Fibroblast of pulmonary artery (primary cell): ENCODE results near the gene ASPM.
A peak's percentile ranks its signal among the peaks of the same experiment; 100 is the strongest.

Source experiments
- DNase-seq: peaks from one replicate; pipeline ENCODE4 v3.0.0-alpha.2; 2010; ENCODE audit warnings: low read depth
- H3K4me3 ChIP-seq: replicated peaks from 2 replicates; pipeline ENCODE4 v1.5.1; 2011; ENCODE audit warnings: low read depth, mild to moderate bottlenecking, control low read depth, low read length, moderate library complexity
- TF ChIP-seq, protein P1 (sequence below): IDR thresholded peaks from 2 replicates; pipeline ENCODE4 v1.5.1; 2011; ENCODE audit warnings: mild to moderate bottlenecking, control low read depth, low read length, inconsistent platforms; ENCODE audit errors: missing control alignments

Gene ASPM

DNA sequence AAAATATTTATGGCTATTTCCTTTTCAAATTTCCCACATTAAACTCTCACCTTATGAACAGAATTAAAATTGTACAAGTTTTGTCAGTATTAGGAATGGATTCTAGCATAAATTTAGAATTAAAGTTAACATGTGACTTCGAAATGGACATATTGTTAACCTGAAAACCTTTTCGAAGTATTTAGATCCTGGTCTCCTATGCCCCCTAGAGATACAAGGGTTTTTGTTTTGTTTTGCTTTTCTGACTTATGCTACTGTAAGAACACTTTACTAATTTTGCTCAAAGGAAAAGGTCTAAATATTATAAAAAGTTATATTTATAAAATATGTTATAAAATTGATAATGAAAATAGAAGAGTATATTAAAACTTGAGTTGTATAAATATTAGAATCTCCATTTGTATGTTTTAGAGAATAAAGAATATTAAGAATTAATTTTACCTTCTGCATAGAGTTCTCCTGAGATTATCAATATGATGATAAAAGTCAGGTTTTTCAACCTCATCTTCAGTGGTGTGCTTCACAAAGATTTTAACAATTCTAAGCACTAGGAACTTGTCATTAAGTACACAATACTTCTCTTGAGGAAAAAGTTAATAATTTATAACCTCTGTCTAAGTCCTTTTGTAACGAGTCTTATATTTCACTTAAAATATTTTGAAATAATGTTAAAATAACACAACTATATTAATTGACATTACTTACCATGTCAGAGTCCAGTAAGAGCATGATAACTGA lies 79.6 kb downstream of the ASPM start, which contains the start of gene F13B:
Gene F13B, minus strand, starts transcription at position 542 of the 738 bp plus-strand sequence. Its CDS starts 37 bp downstream, at position 505.
- TF ChIP-seq, protein P1, sequence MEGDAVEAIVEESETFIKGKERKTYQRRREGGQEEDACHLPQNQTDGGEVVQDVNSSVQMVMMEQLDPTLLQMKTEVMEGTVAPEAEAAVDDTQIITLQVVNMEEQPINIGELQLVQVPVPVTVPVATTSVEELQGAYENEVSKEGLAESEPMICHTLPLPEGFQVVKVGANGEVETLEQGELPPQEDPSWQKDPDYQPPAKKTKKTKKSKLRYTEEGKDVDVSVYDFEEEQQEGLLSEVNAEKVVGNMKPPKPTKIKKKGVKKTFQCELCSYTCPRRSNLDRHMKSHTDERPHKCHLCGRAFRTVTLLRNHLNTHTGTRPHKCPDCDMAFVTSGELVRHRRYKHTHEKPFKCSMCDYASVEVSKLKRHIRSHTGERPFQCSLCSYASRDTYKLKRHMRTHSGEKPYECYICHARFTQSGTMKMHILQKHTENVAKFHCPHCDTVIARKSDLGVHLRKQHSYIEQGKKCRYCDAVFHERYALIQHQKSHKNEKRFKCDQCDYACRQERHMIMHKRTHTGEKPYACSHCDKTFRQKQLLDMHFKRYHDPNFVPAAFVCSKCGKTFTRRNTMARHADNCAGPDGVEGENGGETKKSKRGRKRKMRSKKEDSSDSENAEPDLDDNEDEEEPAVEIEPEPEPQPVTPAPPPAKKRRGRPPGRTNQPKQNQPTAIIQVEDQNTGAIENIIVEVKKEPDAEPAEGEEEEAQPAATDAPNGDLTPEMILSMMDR: no peak
- DNase-seq: peak; percentile 7

DNA sequence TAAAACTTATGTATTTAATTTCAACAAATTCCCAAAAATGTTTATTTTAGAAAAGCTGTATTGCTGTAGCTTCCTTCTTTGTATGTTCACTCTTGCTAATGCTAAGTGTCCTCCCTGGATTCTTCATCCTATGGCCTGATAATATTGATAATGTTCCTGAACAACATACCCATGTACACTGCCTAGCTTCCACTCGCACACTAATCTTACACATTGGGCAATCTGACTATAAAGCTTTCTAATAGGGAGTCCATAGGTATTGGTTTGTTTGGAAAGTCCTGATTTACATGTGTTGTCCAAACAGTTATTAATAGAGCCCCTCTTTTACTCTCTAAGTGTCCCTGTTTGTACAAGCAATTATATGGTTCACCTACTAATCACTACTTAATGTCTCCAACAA lies 80.2 kb downstream of the ASPM start:
- H3K4me3 ChIP-seq: no peak overlapping the region
- TF ChIP-seq, protein P1: no peak
- DNase-seq: no peak

More for the DNA sequence above, 79.6 kb downstream of the ASPM start, which contains the start of gene F13B:
- no peak within 1 kb of the TSS for H3K4me3 ChIP-seq

DNA sequence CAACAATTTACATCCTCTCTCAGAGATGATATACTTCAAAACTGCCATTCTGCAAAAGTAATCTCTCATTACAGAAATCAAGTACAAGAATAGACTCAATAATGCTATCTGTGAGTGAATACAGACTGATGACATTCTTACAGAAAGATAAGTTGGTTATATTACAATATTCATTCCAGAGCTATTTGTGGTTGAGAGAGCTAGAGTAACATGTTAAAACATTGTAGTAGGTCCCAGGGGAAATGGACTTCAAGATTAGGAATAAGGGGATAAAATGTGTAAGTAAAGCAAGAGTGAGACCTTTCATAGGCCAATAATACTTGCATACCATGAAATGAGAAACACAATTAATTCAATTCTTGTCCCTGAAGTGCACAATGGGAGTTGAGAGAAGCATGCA lies 80.9 kb downstream of the ASPM start:
- DNase-seq: peak; percentile 71
- no peak overlapping the region for H3K4me3 ChIP-seq
- TF ChIP-seq, protein P1: no peak

DNA sequence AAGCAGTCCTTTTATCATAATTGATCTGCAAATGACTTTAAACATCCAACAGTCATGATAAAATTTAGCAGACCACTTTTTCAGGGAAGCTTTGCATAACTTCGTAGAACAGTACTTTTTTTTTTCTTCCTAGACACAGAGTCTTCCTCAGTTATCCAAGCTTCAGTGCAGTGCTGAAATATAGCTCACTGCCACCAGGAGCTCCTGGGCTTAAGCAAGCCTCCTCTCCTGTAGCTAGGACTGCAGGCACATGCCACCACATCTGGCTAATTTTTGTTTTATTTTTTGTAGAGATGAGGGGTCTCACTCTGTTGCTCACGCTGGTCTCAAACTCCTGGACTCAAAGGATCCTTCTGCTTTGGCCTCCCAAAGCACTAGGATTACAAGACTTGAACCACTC lies 83.3 kb downstream of the ASPM start:
- TF ChIP-seq, protein P1: no peak
- no peak for DNase-seq
- H3K4me3 ChIP-seq: no peak overlapping the region

DNA sequence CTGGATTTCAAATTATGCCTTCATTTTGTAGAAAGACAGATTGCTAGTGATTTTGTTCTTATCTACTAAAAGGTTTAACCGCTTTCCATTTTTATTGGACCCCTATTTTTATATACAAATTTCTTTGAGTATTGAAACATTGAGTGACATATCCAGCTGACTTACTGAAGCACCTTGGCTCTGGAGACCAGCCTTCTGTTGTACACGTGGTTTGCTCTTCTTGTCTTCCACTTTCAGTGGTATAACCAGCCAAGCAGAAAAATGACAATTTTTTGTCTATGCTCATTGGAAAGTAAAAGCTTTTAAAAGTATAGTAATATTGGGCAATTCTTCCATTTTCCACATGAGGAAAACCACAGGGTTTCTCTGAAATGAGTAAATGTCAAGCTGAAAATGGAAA lies 83.8 kb downstream of the ASPM start:
- no peak overlapping the region for H3K4me3 ChIP-seq
- DNase-seq: no peak
- TF ChIP-seq, protein P1: no peak

DNA sequence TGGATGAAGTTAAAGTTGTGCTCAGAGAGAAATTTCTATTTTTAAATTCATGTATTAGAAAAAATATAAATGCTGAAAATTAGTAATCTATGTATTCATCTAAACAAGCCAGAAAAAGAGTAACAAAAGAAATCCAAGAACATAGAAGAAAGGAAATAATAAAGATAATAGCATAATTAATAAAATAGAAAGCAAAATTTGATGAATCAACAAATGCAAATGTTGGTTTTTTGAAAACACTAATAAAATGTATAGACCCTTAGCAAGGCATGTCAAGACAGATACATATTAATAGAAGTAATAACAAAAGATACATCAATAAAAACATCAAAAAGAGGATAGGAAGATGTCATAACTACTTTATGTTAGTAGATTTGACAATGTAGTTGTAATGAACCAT lies 97.4 kb downstream of the ASPM start:
- no peak for DNase-seq
- no peak overlapping the region for H3K4me3 ChIP-seq
- TF ChIP-seq, protein P1: no peak
